ENCODE data around the gene ECI1.

ECI1 gene

DNA sequence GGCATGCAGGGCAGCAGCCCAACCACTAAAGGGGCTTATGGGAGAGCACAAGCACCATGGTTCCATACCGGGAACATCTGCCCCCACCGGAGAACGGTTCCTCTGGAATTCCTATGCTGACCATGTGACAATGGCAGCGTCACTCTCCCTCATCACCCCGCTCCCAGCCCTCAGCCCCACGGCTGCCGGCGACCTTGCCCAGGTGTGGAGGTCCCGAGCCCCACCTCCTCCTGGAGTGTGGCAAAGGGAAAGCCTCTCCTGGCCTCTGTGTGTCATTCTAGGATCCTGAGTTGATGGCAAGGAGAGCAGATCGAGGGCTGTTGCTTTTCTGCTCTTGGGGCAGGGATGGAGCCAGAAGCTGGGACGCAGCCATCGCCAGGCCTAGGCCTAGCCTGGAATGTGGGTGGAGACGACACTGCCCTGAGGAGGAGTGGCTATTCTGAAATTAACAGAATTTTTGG lies 34.4 kb upstream of the ECI1 start:
- H3K4me3 ChIP-seq (ENCODE audit: low read depth, low read length) = no peak overlapping the region
- no peak for TF ChIP-seq CTCF (IDR thresholded peaks at IDR 0.05; ENCODE audit: low read depth, low read length)
- DNase-seq (ENCODE audit: low read depth, low spot score) = no peak
- in situ Hi-C loops (cut with HindIII; ENCODE audit: low sequenced_read_pairs) = no loop called here

DNA sequence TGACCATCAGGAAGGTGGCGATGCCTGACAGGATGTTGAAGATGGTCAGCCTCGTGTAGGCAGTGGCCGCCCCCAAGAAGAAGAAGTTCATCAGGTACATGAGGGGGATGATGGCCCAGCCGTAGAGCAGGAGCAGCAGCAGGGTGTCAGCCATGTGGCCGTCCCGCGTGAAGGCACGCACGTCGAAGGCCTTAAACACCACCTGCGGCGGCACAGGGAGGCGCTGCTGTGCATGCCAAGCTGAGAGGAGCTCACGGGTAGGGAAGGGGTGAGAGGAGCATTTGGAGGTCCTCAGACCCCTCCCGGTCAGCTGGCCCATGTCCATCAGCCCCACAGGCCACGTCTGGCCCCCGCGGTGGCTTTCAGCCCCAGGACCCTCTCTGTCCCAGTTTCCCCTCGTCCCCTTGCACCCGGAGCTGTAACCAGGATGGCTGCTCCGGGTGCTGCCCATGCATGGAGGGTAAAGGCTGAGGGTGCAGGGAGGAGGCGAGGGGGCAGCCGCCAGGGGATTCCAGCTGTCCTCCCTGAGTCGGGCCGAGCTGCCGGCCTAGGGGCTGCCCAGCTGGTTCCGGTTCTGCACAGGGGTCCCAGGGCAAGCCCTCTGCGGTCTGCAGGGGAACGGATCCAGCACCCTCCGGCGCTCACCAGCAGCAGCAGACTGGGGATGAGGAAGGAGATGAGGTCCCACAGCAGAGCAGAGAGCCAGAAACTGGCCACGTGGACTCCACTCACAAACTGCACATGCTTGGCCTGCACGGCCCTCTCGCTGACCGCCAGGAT lies 33.6 kb upstream of the ECI1 start:
- no peak for DNase-seq (ENCODE audit: low read depth, low spot score)
- no peak overlapping the region for H3K4me3 ChIP-seq (ENCODE audit: low read depth, low read length)
- in situ Hi-C loops (cut with HindIII; ENCODE audit: low sequenced_read_pairs) = no loop called here
- no peak for TF ChIP-seq CTCF (IDR thresholded peaks at IDR 0.05; ENCODE audit: low read depth, low read length)

- DNase-seq (ENCODE audit: low read depth, low spot score) = no peak
- in situ Hi-C loops (cut with HindIII; ENCODE audit: low sequenced_read_pairs) = no loop called here
- no peak overlapping the region for H3K4me3 ChIP-seq (ENCODE audit: low read depth, low read length)
- no peak for TF ChIP-seq CTCF (IDR thresholded peaks at IDR 0.05; ENCODE audit: low read depth, low read length)
Observed at GRCh38 chr16:2284001-2284770, 32.8 kb upstream of the ECI1 start.

DNA sequence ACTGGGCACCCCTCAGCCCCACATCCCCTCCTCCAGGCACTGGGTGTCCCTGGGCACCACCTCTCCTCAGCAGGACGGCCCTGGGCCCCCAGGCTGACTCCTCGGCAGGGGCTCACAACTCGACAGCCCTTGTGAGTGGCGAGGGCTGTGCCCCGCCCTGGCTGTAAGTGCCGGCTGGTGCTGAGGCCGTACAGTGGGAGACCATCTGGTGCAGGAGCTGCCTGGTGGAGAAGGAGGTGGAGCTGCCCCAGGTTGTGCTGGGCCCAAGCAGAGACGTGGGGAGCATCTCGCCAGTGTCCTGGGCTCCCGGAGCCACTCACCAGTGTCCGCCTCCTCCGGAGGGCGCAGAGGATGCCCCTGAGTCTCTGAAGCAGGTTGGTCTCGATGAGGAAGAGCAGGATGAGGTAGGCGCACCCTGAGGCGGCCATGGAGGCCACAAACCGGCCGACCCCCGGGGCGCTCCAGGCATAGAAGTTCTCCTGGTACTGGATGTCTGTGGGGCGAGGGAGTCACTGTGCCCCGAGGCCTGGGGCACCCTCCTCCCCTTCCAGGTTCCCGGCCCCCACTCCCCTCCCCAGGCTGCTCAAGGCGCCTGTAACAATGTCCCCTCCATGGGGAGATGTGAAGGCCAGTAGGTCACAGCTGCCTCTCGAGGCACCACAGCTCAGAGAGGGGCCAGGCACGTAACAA lies 31.6 kb upstream of the ECI1 start:
- TF ChIP-seq CTCF (IDR thresholded peaks at IDR 0.05; ENCODE audit: low read depth, low read length) = no peak
- no peak overlapping the region for H3K4me3 ChIP-seq (ENCODE audit: low read depth, low read length)
- DNase-seq (ENCODE audit: low read depth, low spot score) = no peak
- in situ Hi-C loops (cut with HindIII; ENCODE audit: low sequenced_read_pairs) = no loop called here

DNA sequence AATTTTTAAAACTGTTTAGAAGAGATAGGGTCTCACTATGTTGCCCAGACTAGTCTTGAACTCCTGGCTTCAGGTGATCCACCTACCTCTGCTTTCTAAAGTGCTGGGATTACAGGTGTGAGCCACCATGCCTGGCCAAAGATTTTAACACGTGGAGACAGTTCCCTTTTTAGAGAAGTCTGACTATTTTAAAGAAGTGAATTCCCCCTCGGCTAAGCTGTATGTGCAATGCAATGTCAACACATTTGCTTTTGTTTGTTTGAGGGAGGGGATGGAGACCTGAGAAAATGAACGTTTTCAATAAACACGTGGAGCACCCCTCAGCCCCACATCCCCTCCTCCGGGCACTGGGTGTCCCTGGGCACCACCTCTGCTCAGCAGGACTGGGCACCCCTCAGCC lies 30.9 kb upstream of the ECI1 start:
- no peak for TF ChIP-seq CTCF (IDR thresholded peaks at IDR 0.05; ENCODE audit: low read depth, low read length)
- H3K4me3 ChIP-seq (ENCODE audit: low read depth, low read length) = no peak overlapping the region
- no peak for DNase-seq (ENCODE audit: low read depth, low spot score)
- in situ Hi-C loops (cut with HindIII; ENCODE audit: low sequenced_read_pairs) = no loop called here

- no peak overlapping the region for H3K4me3 ChIP-seq (ENCODE audit: low read depth, low read length)
- no peak for DNase-seq (ENCODE audit: low read depth, low spot score)
- TF ChIP-seq CTCF (IDR thresholded peaks at IDR 0.05; ENCODE audit: low read depth, low read length) = no peak
- in situ Hi-C loops (cut with HindIII; ENCODE audit: low sequenced_read_pairs) = no loop called here
Observed at GRCh38 chr16:2280981-2281542, 29.7 kb upstream of the ECI1 start.

All from astrocyte of the spinal cord (primary cell).